RPMI8226 (cell line): ENCODE measurements around the gene WNT5B.
"Not testable (repeated sequence)": the region's sequence is repeated elsewhere in the genome, so short reads cannot be mapped to it uniquely, and the experiment has no call there.

ENCODE experiments used
- DNase-seq: peaks from one replicate; pipeline ENCODE4 v3.0.0-alpha.2; 2015

The WNT5B gene

DNA sequence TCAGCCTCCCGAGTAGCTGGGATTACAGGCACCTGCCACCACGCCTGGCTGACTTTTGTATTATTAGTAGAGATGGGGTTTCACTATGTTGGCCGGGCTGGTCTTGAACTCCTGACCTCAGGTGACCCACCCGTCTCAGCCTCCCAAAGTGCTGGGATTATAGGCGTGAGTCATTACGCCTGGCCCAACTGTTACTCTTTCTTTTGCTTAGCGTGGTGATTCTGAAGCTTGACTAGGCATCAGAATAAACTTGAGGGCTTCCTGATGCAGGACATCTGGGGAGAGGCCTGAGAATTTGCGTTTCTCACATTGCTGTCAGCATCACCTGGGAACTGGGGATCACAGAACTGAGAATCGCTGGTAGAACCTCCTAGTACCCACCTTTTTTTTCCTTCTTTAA lies 26.3 kb upstream of the WNT5B start:
- DNase-seq = not testable (repeated sequence)

DNA sequence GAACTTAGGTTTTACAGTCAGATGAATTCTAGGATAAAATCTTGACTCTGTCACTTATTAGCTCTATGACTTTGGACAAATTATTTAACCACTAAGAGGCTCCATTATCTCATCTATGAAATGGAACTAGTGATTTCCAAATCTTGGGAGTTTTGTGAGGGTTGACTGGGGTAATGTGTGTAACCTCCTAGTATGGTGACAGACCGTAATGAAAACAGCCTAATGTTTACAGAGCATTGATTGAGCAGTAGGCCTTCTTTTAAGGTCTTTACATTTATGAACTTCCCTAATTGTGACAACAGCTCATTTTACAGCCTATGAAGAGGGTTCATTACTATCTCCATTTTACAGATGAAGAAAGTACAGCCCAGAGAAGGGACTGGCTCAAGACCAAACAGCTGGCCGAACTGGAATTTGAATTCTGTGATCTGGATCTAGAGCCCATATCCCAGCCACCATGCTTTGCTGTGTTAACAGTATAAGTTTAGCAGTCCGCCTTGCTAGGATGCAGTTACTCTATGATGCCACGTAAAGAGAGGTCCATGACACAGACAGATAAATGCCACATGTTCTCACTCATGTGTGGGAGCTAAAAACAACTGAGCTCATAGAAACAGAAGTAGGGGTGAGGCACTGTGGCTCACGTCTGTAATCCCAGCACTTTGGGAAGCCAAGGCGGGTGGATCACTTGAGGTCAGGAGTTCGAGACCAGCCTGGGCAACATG lies 25.6 kb upstream of the WNT5B start:
- no peak for DNase-seq

DNA sequence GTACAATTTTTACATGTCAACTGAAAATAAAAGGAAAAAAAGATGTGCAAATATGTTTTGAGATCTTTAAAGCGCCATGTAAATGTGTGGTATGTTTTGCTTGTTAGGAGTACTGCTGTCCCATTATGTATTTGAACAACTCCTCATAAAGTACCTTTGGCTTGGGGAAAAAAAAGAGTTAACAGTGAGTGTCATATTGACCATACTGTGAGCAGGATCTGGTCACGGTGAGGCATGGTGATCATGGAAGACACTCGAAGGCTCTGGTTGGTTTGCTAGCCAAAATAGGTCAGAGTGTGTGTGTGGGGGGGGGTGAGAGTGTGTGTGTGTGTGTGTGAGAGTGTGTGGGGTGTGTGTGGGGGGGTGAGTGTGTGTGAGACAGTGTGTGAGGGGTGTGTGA lies 24.6 kb upstream of the WNT5B start:
- no peak for DNase-seq

DNA sequence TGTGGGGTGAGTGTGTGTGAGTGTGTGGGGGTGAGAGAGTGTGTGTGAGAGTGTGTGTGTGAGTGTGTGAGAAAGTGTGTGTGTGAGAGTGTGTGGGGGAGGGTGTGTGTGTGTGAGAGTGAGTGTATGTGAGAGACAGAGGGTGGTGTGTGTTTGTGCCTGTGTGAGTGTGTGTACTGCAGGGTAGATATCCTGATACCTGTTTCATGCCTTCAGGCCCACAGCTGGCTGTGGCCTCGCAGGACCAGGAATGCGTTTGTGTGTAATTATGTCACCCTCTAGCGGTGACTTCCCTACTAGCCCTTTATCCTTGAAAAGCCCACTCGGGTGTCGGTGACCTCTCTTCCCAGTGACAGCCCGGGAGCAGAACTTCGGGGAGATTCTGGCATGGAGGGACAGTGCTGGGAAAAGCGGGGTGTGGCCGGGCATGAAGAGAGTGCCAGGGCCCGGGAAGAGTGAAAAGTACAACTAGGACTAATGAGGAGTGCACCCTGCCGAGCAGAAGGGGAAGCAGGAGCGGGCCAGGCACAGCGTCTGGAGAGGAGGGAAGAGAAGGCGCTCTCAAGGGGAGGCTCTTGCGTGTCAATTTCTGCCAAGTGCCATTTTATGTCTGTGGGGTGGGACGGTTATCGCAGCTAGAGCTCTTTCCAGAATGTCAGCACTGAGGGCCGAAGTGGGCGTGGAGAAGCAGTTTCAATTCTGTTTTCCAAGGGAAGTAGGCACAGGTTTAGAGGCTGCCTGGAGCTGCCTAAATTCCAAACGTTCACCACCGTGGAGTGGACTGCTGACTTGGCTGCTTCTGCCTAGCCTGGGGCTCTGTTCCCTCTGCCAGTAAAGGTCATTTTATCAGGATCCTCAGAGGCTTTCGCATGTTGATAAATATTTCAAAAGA lies 23.7 kb upstream of the WNT5B start:
- DNase-seq = peak; percentile 85

DNA sequence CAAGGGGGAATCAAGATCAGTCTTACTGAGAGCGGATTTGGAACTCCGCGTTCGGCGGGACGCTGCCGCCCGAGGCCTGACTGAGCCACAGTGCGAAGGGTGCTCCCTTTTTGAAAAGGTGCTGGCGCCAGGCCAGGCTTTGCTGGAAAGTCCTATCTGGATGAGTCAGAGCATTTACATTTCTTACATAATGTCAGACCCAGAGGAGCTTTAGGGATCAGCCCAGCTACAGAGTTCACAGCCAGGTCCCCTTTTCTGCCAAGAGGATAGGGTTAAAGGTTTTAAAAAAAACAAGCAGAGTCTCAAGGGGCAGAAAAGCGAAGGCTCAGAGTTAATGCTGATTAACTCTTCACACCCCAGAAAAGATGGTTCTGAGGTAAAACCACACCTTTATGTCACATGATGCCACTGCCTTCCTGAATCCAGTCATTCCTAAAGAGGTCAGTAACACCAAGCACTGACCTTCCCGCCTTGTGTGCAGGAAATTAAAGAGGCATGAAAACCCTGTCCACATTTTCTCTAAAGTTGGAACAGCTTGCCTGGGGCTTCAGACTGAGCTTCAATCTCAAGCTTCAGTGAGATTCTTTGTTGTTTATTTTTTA lies 22.9 kb upstream of the WNT5B start:
- peak; percentile 93 for DNase-seq

DNA sequence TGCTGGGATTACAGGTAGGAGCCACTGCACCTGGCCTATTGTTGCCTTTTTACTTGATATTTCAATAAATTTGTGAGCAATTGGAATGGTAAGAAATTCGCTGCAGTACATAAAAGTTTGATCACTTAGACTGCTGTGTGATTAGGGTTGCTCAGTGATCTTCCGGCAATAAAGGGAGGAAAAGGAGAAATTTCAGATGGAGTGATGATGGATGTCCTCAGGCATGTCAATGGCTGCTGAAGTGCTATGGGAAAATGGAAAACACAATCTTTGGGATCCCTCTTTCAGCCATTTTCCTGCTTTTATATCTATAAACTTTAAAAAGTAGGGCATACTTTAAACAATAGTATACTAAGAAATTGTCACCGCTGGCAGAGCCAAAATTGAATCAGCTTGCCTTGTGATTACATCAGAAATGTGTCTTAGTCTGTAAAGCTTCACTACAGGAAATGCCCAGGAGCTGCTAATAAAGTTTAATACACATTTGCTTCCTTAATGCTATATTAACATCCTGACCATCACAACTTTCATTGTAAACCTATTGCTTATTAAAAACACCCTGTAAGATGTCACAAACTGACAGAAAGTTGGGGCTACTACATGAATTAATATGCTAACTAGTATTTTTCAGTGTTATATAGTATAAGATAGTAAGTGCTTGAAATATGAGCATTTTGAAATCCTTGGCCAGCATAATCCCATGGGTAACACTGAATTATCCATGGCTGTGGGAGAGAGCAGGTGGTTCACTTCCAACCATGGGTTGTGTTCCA lies 20.9 kb upstream of the WNT5B start:
- DNase-seq = no peak

DNA sequence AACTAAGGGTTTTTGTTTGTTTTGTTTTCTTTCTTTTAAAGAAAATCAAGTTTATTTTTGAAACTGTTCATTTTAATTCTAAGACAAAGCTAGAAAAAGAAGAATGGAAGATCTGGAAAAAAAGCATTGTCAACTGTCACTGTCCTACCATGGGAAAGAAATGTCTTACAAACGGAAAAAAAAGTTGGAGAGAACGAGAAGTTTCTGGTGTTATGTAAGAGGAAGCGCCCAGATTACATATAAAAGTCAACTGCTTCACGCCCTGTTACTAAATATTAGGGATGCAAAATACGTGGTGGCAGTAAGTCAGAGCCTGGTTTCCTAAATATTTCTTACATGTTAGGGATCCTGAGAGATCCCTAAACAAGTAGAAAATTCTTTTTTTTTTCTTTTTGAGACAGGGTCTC lies 20.3 kb upstream of the WNT5B start:
- DNase-seq = no peak

DNA sequence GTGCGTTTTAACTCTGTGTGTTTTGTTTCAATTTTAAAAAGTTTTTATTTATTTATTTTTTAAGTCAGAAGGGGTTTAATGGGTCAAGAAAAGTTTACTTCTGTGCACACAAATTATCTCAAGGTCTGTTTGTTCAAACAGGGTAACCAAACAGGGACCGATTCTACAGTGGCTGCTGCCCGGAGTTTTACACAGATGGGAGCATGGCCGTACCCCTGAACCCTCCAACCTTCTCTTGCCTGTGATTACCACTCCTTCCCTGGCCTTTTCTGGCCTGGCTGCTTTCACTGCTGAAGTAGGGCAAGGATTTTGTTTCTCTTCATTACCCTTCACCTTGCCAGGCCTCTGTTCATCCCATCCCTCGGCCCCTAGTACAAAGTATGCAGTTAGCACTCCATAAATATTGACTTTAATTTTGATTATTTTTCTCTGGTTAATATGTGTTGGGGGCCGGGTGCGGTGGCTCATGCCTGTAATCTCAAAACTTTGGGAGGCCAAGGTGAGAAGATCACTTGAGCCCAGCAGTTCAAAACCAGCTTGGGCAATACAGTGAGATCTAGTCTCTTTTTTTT lies 18.9 kb upstream of the WNT5B start:
- no peak for DNase-seq

DNA sequence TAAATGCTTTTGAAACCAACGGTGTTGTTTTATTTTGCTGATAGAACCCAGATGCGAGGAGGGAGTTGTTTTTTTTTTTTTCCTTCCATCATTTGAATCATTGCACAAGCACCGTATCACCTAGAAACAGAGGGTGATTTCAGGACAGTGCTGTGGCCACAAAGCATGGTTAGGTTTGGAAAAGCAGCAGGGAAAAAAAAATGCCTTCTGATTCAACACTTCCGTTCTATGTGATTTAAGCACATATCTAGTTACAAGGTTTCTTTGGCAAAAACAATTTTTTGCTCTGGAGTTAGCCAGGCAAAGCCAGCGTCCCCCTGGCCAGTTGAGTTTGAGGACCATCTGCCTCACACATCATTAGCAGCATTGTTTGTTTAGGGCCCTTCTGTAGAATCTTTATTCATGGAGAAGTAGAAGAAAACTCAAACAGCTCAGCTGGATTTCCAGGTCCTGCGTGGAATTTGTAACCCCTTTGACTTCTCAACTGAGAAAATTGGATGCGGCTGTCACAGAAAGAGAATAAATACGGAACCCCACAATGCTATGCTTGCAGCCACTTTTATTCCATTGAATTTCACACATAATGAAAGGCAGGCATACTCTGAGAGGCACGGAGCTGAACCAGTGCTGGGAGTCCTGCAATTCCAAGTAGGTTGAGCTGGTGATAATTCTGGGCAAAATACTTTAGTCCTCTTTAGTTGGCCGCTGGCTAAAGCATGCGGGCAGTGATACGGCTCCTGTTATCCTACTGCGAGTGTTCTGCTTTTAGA lies 17.0 kb upstream of the WNT5B start:
- DNase-seq = no peak

DNA sequence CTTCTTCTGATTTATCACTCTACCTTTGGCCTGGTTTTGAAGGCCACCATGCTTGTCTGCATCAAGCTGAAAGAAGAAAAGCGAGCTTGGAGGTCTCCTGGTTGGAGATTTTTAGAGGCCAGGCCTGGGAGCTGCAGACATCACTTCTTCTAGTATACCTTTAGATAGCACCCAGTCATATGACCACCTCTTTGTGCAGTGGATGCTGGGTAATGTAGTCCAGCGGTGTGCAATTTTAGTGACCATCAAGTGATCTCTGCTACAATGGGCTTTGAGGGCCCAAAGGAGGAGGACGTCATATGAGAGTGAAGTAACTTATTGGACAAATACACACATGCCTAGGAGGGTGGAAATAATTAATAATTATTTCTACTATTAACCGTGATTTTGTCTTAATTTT lies 15.2 kb upstream of the WNT5B start:
- no peak for DNase-seq

DNA sequence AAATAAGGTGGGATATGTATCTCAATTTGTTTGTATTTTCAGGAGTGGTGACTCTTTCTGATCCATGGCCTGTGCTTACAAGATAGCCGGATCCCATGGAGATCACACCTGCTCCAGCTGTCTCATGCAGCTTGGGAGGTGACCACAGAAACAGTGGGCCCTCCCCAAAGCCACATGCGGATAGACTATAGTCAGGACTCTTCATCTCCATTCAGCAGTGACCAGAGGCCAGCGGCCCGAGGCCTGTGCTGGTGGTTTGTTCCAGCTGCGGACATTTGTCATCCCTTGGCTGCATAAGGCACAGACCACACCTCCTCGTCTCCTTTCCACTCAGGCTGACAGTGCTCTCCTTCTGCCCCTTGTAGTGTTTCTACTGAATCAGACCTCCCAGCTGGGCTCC lies 14.7 kb upstream of the WNT5B start:
- DNase-seq = no peak

DNA sequence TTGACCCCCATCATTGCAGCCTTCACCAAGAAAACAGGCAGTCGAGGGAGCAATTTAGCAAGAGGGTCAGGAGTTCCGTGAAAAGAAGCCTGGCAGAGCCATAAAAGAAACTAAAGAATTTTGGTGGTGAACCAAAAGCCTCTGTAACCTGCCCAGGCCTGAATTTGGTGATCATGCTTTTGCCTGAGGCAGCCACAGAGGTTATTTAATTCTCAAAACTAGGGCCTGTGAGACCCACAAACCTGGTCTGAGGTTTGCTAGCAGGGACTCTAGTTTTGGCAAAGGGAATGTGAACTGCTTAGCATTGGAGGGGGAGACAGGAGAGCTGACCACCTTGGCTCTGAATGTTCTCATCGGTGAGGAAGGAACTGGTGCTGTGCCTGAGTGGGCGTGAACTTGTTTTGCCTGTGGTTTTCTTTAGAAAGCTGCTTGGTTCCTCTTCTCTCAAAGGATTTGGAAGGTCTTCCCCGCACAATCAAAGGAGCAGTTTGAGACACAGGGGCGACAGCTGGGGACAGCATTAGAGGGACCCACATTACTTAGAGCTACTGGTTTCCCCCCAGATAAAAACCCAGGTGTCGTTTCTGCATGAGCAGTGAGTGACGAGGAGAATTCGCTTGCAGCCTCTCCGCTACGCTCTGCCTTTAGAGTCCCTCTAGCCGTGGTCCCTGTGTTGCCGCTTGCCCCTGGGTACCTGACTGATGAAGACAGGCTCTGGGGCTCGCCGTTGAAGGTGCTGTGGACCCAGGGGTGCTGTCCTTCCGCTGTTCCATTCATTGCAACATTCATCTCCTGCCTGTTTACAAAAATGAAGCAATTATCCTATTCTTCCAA lies 12.6 kb upstream of the WNT5B start:
- no peak for DNase-seq

DNA sequence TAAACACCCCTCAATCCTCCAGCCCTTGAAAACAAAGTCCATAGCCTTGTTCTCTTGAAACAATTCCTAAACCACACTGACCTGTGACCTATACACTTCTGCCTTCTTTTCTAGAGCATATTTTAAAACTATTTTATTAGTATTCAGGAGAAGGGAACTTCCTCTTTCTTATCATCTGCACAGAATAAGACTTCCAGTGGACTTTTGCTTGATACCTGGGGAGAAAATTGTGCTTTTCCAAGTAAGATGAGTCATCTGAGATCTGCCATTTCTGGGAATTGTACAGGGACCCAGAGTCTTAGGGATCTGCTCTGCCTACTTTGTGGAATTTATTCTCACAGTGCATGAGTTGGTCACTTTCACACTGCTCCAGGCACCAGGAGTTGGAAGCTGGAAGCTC lies 10.5 kb upstream of the WNT5B start:
- DNase-seq = no peak

DNA sequence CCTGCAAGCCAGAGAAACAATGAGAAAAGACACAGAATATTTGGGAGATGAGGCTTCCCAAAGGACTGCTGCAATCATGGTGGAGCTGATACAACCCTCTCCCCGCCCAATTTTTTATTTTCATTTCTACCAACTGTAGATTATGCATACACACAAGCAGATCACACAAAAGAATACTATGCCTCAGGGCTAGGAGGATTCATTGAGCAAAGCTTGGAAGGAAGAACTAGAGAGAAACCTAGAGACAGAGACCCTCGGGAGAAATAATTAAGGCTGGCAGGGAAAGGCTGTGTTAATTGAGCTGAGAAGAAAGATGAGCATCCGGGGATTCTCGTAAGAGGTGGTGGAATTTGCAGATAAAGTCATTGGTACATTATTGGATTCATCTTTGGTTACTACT lies 9.9 kb upstream of the WNT5B start:
- DNase-seq = no peak

DNA sequence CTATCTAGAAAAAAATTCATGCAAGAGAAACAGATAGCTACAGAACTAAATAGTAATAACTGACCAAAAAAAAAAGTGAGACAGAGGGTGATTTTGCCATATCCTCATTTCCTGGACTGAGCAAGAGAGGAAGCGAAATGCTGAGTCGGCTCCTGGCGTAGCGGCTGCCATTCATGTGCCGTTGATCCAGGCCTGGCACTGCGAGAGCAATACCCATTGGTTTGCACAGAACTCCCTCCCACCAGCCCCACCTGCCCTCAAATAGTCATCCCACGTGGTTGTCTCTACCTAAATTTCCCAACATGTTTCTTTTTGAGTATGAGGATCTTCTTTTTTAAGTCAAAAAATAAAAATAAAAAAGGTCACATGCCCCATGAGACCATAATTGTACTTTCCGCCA lies 9.4 kb upstream of the WNT5B start:
- peak; percentile 75 for DNase-seq

DNA sequence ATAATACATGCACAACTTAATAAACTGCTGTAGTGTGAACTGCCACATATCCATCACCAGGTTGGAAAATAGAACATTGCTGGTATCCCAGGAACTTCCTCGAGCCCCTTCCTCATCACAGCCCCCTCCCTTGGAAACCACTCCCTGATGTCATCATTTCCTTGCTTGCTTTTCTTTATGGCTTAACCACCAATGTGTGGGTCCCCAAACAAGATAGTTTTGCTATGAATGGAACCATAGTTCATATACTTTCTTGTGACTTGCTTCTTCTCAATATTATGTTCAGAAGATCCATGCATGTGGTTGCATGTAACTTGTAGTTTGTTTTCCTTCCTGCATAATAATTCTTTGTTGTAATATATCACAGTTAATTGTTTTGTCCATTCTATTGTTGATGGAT lies 8.9 kb upstream of the WNT5B start:
- DNase-seq = no peak

DNA sequence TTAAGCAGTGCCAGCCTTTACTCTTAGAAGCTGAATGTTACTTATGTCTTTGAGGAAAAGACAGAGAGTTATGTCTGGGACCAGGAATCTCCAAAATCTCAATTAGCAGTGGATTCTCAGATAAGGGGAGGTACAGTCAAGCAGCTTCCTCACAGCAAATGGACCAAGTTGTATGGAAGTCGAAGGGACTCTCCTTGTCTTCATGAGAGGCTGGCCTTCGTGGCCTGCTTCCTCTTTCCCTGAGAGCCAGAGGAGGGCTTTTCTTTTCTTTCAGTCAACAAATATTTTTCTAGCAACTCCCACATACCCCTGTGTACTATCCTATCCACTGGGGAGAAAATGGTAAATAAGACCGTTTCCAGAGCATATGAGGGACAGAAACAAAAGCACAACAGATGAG lies 6.6 kb upstream of the WNT5B start:
- DNase-seq = no peak

DNA sequence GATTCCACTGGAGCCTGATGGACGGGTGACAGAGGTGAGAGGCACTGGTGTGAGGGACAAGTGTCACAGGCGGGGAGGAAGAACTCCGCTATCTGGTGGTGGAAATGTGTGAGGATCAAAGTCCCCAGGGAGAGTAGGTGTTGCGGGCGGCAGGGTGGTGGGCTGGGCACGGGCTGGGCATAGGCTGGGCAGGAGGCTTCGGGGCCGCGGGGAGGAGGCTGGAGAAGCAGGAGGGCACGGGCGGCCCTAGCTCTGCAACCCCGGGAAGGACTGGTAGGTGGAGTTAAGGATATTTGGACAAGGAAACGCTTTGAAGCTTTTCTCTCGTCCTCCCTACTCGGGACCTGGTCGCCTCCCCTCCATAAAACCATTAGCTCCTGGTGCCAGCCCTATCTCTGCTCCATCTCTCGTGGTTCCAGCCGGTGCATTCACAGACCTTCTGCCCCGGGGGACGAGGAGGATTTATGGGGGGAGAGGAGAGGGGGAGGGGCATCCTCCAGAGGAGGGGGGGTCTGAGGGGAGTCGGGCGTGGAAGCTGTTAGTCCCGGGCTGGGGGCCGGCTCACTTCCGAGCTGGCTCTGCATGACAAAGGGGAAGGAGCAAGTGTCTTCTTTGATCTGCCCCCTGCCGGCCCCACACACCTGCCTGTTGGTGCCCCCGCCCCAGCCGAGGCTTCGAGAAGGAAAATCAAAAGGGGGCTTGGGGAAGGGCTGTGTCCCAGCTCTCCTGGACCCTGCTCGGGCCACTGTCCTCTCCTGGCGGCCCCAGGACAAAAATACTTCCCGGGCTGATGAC lies 504 bp downstream of the WNT5B start:
- DNase-seq = no peak

DNA sequence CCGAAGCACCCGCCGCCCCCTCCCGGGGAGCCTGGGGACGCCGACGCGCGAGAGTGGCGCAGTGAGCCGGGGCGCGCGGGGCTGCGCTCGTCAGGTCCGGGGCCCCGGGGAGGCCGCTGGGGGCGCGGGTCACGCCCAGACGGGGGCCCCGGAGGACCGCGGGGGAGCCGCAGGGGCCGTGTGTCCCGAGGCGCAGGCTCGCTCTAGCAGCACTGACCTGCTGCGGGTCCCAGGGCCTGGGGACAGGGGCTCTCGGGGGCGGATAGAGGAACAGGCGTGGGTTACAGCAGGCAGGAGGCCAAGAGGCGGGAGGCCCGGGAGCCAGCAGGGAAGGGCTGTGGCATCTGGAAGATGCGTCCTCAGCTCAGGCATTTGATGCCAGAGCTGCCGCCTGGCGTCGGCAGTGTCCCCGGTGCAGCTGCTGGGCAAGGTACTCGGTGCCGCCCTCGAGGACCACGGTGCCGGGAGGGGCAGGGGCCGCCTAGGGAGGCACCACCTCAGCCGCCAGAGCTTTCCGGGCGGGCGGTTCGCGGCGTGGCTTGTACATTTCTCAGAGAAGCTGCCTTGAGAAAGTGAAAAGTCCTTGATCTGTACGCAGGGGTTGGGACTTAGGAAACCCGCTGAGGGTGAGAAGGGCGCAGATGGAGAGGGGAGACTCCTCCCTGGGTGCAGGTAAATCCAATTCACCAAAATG lies 1.2 kb downstream of the WNT5B start:
- DNase-seq = no peak
